Cardiac muscle cell (in vitro differentiated cells and primary cell): ENCODE results near the gene FAM98C. TPM values are rescaled to one million over a fixed set of nuclear protein-coding genes. Genes with fewer than 3 reads are reported as not detected.

Source experiments
- DNase-seq, 2 donors: peaks; one replicate each; pipeline versions ENCODE4 v3.0.0 to v3.0.0-alpha.2; 2010 to 2017; ENCODE audit warnings: low read depth in 1 of 2, low spot score in 1 of 2
- H3K27ac ChIP-seq: fragments of 200-600 bp; sonication (generic); 2 replicates; pipeline ENCODE4 v1.5.1; 2016
- H3K27me3 ChIP-seq: fragments of 200-600 bp; sonication (generic); 2 replicates; pipeline ENCODE4 v1.6.0; 2016; ENCODE audit warnings: control low read depth
- H3K36me3 ChIP-seq: fragments of 200-600 bp; sonication (generic); 2 replicates; pipeline ENCODE4 v1.5.1; 2016; ENCODE audit warnings: control low read depth
- H3K4me1 ChIP-seq: fragments of 200-600 bp; sonication (generic); 2 replicates; pipeline ENCODE4 v1.8.1; 2017; ENCODE audit warnings: low read depth, mild to moderate bottlenecking, mixed run types
- H3K4me3 ChIP-seq: fragments of 200-600 bp; sonication (generic); 2 replicates; pipeline ENCODE4 v1.5.1; 2016; ENCODE audit warnings: mild to moderate bottlenecking
- H3K9me3 ChIP-seq: fragments of 200-600 bp; sonication (generic); 2 replicates; pipeline ENCODE4 v1.5.1; 2017; ENCODE audit warnings: low read depth, mild to moderate bottlenecking, control low read depth
- CTCF ChIP-seq: IDR thresholded peaks from 2 replicates; pipeline ENCODE4 v1.5.1; 2012; ENCODE audit warnings: low read depth, mild to moderate bottlenecking, low read length
- polyA plus RNA-seq: library from polyadenylated mRNA; unstranded; fragments of >200 nt; fragmentation: Nextera tagmentation; extraction: Ambion mirVana; gene quantifications from 2 replicates; pipeline ENCODE4 v1.2.1, GENCODE V29; 2016
- total RNA-seq: library from RNA; depleted of rRNA; stranded (reverse); fragments of >200 nt; gene quantifications from 2 replicates; pipeline ENCODE4 v1.2.3, GENCODE V29; 2016

The FAM98C gene
- total and polyA plus RNA-seq, 2 experiments from 2014 or later, result 20.0 to 35.3 TPM

DNA sequence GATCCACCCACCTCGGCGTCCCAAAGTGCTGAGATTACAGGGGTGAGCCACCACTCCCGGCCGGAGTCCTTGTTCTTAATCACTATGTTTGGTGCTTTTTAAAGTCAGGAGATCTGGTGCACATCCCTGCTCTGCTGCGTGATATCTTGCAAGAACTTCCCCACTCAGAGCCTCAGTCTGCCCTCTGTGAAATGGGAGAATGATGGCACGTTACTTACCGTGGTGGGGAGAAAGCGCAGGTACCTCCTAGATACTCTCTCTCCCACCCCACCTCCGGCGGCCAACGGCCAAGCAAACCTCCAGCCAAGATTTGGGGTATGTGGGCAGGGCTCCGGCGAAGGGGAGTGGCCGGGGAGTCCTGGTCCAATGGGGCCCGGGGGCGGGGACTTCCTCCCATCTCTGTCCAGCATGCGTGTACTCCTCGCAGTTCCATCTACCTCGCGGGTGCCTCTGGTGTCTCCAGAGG is 30.4 kb downstream of the FAM98C start, which contains the start of gene RYR1:
Gene RYR1 (plus strand): TSS at position 424 of the 466 bp plus-strand sequence. CDS start 139 bp downstream, outside the sequence.
- no peak for TF ChIP-seq CTCF
- DNase-seq, result peak; percentile 42 to 87
- H3K4me1 ChIP-seq, result peaks cover 17% of the 10 kb centered on the region
- H3K4me3 ChIP-seq, result peak within 1 kb of the TSS; percentile 20
- peak within 1 kb of the TSS; percentile 6 for H3K27ac ChIP-seq
- no peaks in the 10 kb centered on the region for H3K9me3 ChIP-seq
- H3K36me3 ChIP-seq, result no peaks in the 10 kb centered on the region
- H3K27me3 ChIP-seq, result no peaks in the 10 kb centered on the region

DNA sequence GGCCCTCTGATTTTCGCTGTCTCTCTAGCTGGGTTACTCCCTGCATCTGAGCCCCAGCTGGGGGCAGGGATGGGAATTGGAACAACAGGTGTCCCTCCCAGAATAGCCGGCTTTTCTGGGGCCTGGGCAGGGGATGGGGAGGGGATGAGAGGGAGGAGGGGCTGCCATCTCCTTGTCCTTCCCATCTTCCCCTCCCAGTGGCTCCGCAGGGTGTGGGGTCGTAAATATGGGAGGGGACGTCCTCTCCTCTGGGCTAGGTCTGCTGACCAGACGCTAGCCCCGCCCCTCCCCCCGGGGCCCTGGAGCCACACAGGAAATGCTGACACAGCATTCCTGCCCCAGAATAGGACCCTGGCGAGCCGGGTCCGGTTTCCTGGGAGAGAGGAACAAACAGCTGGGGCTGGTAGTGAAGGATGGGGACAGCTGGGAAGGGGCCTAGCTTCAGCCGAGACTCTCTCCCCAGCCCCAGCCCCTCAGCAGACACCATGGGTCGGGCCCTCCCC is 31.7 kb downstream of the FAM98C start:
- Histone ChIP-seq H3K27ac (peak overlapping the region; percentile 36), H3K36me3 (no peaks in the 10 kb centered on the region), H3K27me3 (no peaks in the 10 kb centered on the region), H3K9me3 (no peaks in the 10 kb centered on the region), H3K4me3 (peak overlapping the region; percentile 20), H3K4me1 (peaks cover 17% of the 10 kb centered on the region)
- TF ChIP-seq CTCF, result no peak
- peak in 1 of 2 donors; percentile 85 for DNase-seq

- Histone ChIP-seq H3K4me3 (no peak overlapping the region), H3K36me3 (no peaks in the 10 kb centered on the region), H3K27me3 (no peaks in the 10 kb centered on the region), H3K4me1 (peaks cover 17% of the 10 kb centered on the region), H3K27ac (no peak overlapping the region), H3K9me3 (no peaks in the 10 kb centered on the region)
- TF ChIP-seq CTCF, result no peak
- no peak for DNase-seq
These were observed 34.4 kb downstream of the FAM98C start for GRCh38 chr19:38437295-38437694.

DNA sequence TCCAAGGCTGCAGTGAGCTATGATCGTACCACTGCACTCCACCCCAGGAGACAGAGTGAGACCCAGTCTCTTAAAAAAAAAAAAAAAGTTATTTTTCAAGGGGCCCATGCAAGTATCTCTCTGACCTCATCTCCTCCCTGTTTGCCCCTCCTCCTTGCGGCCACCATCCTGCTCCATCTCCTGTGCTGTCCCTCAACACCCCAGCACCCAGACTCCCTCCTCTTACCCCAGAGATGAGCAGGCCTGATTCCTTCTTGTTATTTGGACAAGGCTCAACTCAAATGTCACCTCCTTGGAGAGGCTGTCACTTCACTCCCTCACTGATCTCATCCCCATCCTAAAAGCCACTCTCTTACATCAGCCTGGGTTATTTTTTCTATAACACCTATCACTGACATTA is 35.0 kb downstream of the FAM98C start:
- Histone ChIP-seq H3K27ac (no peak overlapping the region), H3K27me3 (no peaks in the 10 kb centered on the region), H3K36me3 (no peaks in the 10 kb centered on the region), H3K4me3 (no peak overlapping the region), H3K4me1 (peaks cover 17% of the 10 kb centered on the region), H3K9me3 (no peaks in the 10 kb centered on the region)
- DNase-seq, result no peak
- no peak for TF ChIP-seq CTCF

DNA sequence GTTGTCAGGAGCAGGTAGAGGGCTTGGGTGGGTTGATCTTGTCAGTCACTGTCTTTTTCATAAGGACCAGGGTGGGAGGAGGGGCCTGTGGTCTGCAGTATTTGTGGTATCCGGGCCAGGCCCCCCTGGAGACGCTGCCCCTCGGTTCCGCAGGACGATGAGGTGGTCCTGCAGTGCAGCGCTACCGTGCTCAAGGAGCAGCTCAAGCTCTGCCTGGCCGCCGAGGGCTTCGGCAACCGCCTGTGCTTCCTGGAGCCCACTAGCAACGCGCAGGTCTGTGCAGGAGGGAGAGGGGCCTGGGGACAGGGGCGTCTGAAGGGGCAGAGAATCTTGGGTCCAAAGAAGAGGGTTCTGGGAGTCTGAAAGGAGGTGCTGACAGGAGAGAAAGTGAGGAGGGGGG is 37.7 kb downstream of the FAM98C start:
- Histone ChIP-seq H3K4me1 (no peaks in the 10 kb centered on the region), H3K4me3 (no peak overlapping the region), H3K27me3 (no peaks in the 10 kb centered on the region), H3K9me3 (no peaks in the 10 kb centered on the region), H3K36me3 (no peaks in the 10 kb centered on the region), H3K27ac (no peak overlapping the region)
- no peak for DNase-seq
- no peak for TF ChIP-seq CTCF
